SW480 (cell line): ENCODE results near the gene FKBP1C.
"Not testable (repeated sequence)": the region's sequence is repeated elsewhere in the genome, so short reads cannot be mapped to it uniquely, and the experiment has no call there.

ENCODE experiments used
- DNase-seq: peaks from one replicate; pipeline ENCODE4 v3.0.0-alpha.2; 2016; ENCODE audit warnings: low spot score

Gene FKBP1C

DNA sequence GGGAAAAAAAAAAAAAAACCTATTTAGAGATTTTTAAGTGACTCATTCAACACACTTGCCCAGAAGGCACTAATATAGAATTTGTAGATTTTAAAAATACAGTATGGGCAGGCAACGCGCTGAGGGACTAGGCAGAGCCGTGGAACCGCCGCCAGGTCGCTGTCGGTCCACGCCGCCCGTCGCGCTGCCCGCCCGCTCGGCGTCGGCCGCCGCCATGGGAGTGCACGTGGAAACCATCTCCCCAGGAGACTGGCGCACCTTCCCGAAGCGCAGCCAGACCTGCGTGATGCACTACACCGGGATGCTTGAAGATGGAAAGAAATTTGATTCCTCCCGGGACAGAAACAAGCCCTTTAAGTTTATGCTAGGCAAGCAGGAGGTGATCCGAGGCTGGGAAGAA is at the start of gene FKBP1C:
Gene FKBP1C (plus strand): TSS at position 127 of the 400 bp plus-strand sequence.
- not testable (repeated sequence) for DNase-seq

GRCh38 chr6:63164047-63164803 is 47.0 kb upstream of the FKBP1C start:
- DNase-seq = not testable (repeated sequence)

DNA sequence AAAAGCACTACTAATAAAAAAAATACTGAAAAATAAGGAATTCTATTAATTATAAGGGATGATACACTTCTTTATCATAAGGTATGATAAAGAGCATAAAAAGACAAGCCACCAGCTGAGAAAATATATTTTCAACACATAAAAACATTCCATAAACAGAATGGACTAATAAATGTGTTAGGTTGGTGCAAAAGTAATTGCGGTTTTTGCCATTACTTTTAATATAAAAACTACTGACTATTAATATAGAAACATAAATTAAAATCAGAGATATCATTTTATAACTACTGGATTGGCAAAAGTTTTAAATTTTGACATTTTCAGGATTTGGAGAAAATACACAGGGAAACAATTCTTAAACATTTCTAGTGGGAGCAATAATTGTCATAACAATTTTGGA is 37.1 kb upstream of the FKBP1C start:
- no peak for DNase-seq

- no peak for DNase-seq
Measured at GRCh38 chr6:63176181-63176580, 35.1 kb upstream of the FKBP1C start.

DNA sequence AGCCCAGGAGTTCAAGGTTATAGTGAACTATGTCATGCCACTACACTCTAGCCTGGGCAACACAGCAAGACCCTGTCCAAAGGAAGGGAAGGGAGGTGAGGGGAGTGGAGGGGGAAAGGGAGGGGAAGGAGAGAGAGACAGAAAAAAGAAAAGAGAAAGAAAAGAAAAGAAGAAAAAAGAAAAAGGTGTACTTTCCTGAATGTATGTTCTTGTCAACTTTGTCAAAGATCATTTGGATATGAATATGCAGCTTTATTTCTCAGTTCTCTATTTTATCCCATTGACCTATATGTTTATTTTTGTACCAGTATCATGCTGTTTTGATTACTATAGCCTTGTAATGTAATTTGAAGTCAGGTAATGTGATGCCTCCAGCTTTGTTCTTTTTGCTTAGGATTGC is 30.9 kb upstream of the FKBP1C start:
- DNase-seq = no peak

- no peak for DNase-seq
Measured at GRCh38 chr6:63186970-63187369, 24.3 kb upstream of the FKBP1C start.

DNA sequence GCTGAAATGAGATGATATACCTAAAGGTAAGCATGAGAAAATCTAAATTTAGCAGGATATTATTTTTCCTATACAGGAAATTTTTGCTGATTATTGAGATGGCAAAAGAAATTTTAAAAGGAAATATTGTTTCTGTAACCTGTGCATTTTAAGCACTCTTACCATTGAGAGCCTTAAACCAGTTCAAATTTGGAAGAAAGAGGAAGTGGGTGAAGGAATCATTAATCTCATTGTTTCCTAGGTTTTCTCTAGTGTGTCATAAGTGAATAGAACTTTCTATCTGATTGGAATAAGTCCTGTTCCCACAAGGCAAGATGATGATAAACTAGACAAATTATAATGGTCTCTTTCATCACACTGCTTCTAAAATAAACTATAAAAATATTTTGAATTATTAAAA is 22.4 kb upstream of the FKBP1C start:
- no peak for DNase-seq

GRCh38 chr6:63193324-63193723 is 17.9 kb upstream of the FKBP1C start:
- DNase-seq = no peak

DNA sequence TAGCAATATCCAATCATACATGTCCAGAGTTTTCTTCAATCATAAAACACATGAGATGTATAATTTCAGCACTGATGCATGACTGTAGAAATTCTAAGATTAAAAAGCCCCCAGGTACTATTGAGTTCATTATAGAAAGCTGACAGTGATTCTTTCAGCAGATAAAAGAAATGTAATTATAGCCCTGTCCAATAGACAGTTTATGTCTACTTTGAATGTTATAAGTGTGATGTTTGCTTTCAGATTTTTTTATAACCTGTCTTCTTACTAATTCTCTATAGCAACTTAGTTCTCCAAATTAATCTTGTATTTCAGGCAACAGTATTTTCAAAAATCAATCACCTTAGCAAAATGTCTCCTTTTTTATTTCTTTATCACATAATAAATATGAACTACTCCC is 13.5 kb upstream of the FKBP1C start:
- no peak for DNase-seq

DNA sequence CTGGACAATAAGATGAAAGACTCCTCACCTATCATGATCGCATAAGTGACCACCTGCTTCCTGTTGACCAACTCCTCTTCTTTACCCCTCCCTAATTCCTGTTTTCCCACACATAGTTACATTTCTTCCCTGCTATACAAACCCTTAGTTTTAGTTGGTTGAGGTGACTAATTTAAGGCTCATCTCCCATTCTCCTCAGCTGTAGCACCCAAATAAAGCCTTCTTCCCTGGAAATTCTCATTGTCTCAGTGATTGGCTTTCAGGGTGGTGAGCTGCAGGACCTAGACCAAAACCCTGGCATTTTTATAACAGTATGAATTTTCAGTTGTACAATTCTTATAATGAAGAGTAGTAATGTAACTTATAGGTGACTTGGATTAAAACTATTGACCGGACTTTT is 2.1 kb downstream of the FKBP1C start:
- DNase-seq = no peak

DNA sequence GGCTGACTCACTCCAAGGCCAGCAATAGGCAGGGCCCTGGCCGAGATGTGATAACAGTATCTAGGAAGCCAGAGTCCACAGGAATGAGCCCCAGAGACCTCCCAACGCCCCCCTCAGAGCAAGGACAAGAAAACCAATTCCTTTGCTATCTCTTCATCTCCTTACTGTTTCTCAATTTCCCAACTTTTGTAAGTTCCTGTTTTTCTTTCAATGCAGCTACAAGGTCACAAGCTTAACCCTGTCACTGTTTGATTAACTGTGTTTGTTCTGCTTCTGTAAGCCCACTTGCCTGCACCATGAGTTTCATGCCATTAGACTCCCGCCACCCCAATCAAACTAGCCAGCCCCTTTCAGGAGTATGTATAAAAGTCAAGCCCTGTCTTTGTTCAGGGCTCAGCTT is 3.5 kb downstream of the FKBP1C start:
- DNase-seq = no peak

- DNase-seq = no peak
Measured at GRCh38 chr6:63224179-63224578, 12.9 kb downstream of the FKBP1C start.

GRCh38 chr6:63225987-63226386 is 14.7 kb downstream of the FKBP1C start:
- not testable (repeated sequence) for DNase-seq

DNA sequence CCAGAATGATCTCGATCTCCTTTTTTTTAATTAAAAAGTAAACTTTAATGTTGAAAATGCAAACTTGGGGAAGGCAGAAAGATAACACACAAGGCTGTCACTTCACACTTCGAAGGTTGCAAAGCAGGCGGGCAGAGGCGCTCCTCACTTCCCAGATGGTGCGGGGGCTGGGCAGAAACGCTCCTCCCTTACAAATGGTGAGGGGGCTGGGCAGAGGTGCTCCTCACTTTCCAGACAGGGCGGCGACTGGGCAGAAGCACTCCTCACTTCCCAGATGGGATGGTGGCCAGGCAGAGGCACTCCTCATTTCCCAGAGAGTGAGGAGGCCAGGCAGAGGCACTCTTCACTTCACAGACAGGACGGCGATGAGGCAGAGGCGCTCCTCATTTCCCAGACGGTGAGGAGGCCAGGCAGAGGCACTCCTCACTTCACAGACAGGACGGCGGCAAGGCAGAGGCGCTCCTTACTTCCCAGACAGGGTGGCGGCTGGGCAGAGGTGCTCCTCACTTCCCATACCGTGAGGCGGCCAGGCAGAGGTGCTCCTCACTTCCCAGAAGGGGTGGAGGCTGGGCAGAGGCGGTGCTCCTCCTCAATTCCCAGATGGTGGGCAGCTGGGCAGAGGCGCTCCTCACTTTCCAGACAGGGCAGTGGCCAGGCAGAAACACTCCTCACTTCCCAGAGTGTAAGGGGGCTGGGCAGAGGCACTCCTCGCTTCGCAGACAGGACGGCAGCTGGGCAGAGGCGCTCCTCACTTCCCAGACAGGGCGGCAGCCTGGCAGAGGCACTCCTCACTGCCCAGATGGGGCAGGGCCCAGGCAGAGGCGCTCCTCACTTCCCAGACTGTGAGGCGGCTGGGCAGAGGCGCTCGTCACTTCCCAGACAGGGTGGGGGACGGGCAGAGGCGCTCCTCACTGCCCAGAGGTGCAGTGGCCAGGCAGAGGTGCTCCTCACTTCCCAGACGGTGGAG is 16.9 kb downstream of the FKBP1C start:
- not testable (repeated sequence) for DNase-seq

- DNase-seq = not testable (repeated sequence)
Measured at GRCh38 chr6:63230027-63230426, 18.8 kb downstream of the FKBP1C start.

DNA sequence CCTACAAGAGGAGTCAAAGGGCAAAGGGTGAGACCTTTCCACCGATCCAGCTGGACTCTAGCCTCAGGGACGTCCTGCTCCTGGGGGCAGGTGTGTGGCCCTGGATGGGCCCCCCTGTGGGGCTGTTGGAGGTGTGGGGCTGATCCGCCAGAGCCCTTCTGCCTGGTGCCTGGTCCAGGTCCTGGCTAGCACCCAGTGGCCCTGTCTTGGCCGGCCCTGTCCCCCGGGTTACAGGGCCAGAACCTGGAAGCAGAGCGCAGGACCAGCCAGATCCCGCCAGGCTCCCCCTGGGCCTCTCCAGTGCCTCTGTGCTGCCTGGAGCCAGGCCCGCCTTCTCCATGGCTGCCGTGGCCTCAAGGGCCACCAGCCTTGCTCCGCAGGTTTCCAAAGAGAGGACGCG is 19.2 kb downstream of the FKBP1C start:
- DNase-seq = not testable (repeated sequence)

DNA sequence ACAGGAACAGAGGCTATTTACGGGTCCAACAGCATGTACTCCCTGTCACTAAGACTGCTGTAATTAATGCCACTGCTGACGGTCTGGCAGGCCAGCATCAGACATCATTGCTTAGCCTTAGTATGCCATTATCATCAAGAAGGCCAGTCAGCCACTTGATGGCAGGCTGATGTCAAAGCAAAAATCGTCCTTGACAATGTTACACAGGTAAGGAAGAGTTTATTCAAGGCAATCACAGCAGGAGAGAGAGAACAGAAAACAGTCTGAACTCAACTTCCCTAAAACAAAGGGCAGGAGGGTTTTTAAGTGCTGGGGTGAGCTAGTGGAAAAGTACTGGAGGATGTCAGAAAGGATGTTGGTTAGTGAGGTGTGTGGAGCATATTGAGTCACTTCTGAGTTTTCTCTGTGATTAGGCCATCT is 25.1 kb downstream of the FKBP1C start:
- no peak for DNase-seq

DNA sequence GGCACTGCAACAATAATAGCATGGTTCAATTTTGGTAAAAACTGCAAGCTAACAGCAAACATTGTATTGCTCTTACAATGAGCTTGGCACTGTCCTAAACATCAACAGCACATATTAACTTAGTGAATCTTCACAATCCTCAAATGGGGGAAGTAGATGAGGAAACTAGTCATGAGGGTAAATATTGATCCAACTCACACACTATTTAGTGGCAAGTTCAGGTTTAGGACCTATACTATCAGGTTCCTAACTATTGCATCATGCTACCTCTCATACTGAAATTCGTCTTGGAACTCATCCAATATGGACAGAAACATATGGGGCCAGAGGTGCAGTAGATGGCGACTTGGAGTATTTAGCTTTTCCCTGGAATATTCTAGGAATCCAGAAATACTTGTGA is 34.2 kb downstream of the FKBP1C start:
- DNase-seq = no peak

DNA sequence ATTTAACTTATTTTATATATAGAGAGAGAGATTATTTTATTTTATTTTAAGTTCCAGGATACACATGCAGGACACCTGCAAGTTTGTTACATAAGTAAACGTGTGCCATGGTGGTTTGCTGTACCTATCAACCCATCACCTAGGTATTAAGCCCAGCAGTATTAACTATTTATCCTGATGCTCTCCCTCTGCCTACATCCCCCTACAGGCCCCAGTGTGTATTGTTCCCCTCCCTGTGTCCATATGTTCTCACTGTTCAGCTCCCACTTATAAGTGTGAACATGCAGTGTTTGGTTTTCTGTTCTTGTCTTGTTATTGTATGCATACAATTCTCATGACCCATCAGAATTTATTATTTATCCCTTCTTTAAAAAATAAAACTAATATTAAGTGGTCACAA is 34.6 kb downstream of the FKBP1C start:
- DNase-seq = no peak

DNA sequence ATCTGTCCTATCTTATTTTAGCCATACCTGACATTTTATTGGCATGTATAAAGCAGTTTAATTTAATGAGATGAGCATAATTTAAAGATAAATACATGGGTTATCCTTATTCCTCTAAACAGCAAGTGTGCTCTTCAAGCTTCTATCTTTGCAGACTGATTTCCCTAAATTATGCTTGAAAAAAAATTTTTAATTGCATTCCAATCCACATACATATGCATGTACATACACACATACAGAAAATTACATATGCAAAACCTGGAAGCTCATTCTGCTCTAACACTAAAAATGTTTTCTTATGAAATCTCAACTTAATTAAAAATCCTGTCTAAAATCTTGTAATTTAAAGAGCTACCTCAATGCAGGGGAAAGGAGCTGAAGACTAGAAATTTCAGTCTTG is 35.3 kb downstream of the FKBP1C start:
- DNase-seq = no peak

- DNase-seq = no peak
Measured at GRCh38 chr6:63249875-63250482, 38.7 kb downstream of the FKBP1C start.

GRCh38 chr6:63259153-63259552 is 47.9 kb downstream of the FKBP1C start:
- no peak for DNase-seq

GRCh38 chr6:63261820-63262219 is 50.6 kb downstream of the FKBP1C start:
- no peak for DNase-seq
